Activated naive CD8-positive, alpha-beta T cell treated with anti-CD3 and anti-CD28 coated beads, Interleukin-2, amount 50 U/mL, for 24 hours (primary cell): ENCODE measurements around the gene FLT1.

Experiments used
- ATAC-seq: fragments of 150-1000 bp; cut with Tn5 transposase; one replicate; pipeline ENCODE4 v1.10.0; 2021
- DNase-seq: peaks from one replicate; pipeline ENCODE4 v3.0.0; 2021
- H3K27ac Mint-ChIP-seq: one replicate; pipeline ENCODE4 v1.8.0; 2021; ENCODE audit warnings: mild to moderate bottlenecking, mixed read lengths
- H3K27me3 Mint-ChIP-seq: one replicate; pipeline ENCODE4 v1.8.0; 2021; ENCODE audit warnings: mixed read lengths
- H3K36me3 Mint-ChIP-seq: one replicate; pipeline ENCODE4 v1.8.0; 2021; ENCODE audit warnings: low read depth, mixed read lengths
- H3K4me1 Mint-ChIP-seq: one replicate; pipeline ENCODE4 v1.8.0; 2021; ENCODE audit warnings: mixed read lengths
- H3K4me3 Mint-ChIP-seq: one replicate; pipeline ENCODE4 v1.8.0; 2021; ENCODE audit warnings: mild to moderate bottlenecking, moderate library complexity, mixed read lengths
- H3K9me3 Mint-ChIP-seq: one replicate; pipeline ENCODE4 v1.8.0; 2021; ENCODE audit warnings: mixed read lengths

The FLT1 gene

DNA sequence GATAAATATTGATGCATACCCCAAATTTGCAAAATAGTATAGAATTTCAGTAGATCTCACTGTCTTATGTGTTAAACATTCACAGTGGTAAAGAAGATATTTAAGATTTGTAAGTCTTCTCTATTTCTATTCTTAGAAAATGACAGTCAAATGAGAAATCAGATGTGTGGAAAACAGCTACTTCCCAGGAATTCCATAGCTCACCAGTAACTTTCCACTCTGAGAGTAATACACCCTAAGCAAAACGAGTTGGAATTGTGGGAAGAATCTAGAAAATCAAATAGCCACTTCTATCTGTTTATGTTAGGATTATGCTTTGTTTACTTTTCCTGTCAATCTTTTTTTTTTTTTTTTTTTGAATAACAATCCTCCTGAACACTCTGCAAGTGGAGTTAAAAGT is 69.1 kb downstream of the FLT1 start:
- H3K27ac Mint-ChIP-seq, result no peak overlapping the region

GRCh38 chr13:28424541-28424940 is 70.4 kb downstream of the FLT1 start:
- H3K27me3 Mint-ChIP-seq, result no peaks in the 10 kb centered on the region
- no peak overlapping the region for H3K4me3 Mint-ChIP-seq
- H3K27ac Mint-ChIP-seq, result no peak overlapping the region
- H3K4me1 Mint-ChIP-seq, result peaks cover 19% of the 10 kb centered on the region
- DNase-seq (no peak), ATAC-seq (no peak)
- peaks cover 5% of the 10 kb centered on the region for H3K36me3 Mint-ChIP-seq
- no peaks in the 10 kb centered on the region for H3K9me3 Mint-ChIP-seq

More for the DNA sequence above, 69.1 kb downstream of the FLT1 start:
- H3K4me1 Mint-ChIP-seq, result peaks cover 19% of the 10 kb centered on the region
- no peaks in the 10 kb centered on the region for H3K27me3 Mint-ChIP-seq
- ATAC-seq (no peak), DNase-seq (no peak)
- peaks cover 5% of the 10 kb centered on the region for H3K36me3 Mint-ChIP-seq
- H3K9me3 Mint-ChIP-seq, result no peaks in the 10 kb centered on the region
- no peak overlapping the region for H3K4me3 Mint-ChIP-seq

GRCh38 chr13:28423010-28423409 is 71.9 kb downstream of the FLT1 start:
- Mint-ChIP-seq H3K27ac (peak overlapping the region; percentile 73), H3K27me3 (no peaks in the 10 kb centered on the region), H3K4me1 (peaks cover 19% of the 10 kb centered on the region), H3K4me3 (peak overlapping the region; percentile 40), H3K36me3 (peaks cover 5% of the 10 kb centered on the region), H3K9me3 (no peaks in the 10 kb centered on the region)
- DNase-seq (peak; percentile 46), ATAC-seq (peak; percentile 84)

GRCh38 chr13:28421676-28422410 is 73.1 kb downstream of the FLT1 start:
- Mint-ChIP-seq H3K27me3 (no peaks in the 10 kb centered on the region), H3K27ac (no peak overlapping the region), H3K4me3 (no peak overlapping the region), H3K4me1 (peaks cover 19% of the 10 kb centered on the region), H3K36me3 (peaks cover 5% of the 10 kb centered on the region), H3K9me3 (no peaks in the 10 kb centered on the region)
- DNase-seq, result no peak
- no peak for ATAC-seq

- Mint-ChIP-seq H3K27me3 (no peaks in the 10 kb centered on the region), H3K4me1 (peaks cover 24% of the 10 kb centered on the region)
Measured at GRCh38 chr13:28420704-28421103, 74.2 kb downstream of the FLT1 start.

DNA sequence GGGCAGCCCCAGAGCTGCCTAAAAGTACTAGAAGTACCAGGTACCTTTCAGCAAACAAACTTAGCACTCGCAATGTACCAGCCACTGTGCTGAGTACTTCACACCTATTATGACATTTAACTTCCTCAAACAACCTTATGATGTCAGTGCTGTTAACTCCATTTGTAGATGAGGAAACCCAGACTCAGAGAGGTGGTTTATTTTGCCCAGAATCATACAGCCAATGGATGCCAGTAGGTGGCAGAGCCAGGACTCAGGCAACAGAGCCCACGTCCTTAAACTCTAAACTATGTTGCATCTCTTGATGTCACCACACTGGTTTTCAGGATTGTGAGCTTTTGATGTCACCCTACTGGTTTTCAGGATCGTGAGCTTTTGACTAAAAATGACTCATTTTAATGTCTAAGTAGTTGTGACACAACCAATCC is 78.9 kb downstream of the FLT1 start:
- Mint-ChIP-seq H3K36me3 (no peaks in the 10 kb centered on the region), H3K27me3 (no peaks in the 10 kb centered on the region), H3K9me3 (no peaks in the 10 kb centered on the region), H3K4me3 (no peak overlapping the region), H3K4me1 (peaks cover 7% of the 10 kb centered on the region), H3K27ac (no peak overlapping the region)
- DNase-seq (no peak), ATAC-seq (peak; percentile 24)

More at GRCh38 chr13:28420704-28421103, 74.2 kb downstream of the FLT1 start:
- Mint-ChIP-seq H3K9me3 (no peaks in the 10 kb centered on the region), H3K27ac (no peak overlapping the region), H3K36me3 (peaks cover under 1% of the 10 kb centered on the region), H3K4me3 (no peak overlapping the region)
- ATAC-seq (no peak), DNase-seq (no peak)

DNA sequence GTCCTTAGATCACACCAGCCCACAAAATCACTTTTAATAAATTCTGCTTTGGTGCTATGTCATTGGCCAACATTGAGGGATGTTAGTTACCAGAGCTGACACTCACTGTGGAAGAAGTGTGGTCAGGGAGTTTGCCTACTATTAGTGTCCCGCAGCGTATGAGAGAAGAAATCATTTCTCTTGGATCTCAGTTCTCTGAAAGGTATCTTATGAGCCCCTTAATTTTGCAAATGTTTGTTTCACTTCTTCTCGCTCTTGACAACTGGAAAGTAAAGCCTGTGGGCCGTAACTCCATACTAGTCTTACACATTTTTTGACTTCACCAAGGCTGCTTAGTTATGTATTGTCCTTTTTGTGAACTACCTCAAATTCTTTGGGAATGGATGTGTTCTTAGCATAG is 80.9 kb downstream of the FLT1 start:
- ATAC-seq (no peak), DNase-seq (no peak)
- H3K4me1 Mint-ChIP-seq, result peaks cover 14% of the 10 kb centered on the region
- H3K9me3 Mint-ChIP-seq, result no peaks in the 10 kb centered on the region
- H3K36me3 Mint-ChIP-seq, result peaks cover 2% of the 10 kb centered on the region
- H3K4me3 Mint-ChIP-seq, result no peak overlapping the region
- peaks cover 2% of the 10 kb centered on the region for H3K27me3 Mint-ChIP-seq
- no peak overlapping the region for H3K27ac Mint-ChIP-seq

DNA sequence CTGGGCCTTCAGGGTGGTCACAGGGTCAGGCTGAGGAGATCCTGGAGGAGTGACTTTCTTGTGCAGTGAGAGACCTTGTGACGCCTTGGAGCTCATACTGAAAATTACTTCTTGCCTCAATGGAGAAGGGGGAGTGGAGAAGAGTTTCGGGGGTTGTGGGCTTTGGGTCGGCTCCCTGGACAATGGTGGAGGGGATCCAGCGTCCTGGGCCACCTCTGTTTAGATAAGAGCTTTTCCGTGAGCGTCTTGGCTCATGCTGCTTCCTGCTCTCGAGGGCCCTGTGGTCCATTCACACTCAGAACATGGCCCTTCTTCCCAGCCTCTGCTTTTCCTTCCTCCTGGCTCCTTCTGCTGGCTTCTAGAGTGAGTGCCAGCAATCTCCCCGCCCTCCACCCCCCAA is 81.9 kb downstream of the FLT1 start:
- peaks cover 2% of the 10 kb centered on the region for H3K36me3 Mint-ChIP-seq
- H3K9me3 Mint-ChIP-seq, result no peaks in the 10 kb centered on the region
- H3K27ac Mint-ChIP-seq, result no peak overlapping the region
- H3K4me1 Mint-ChIP-seq, result peaks cover 24% of the 10 kb centered on the region
- peaks cover 2% of the 10 kb centered on the region for H3K27me3 Mint-ChIP-seq
- H3K4me3 Mint-ChIP-seq, result no peak overlapping the region
- DNase-seq, result no peak
- ATAC-seq, result no peak

DNA sequence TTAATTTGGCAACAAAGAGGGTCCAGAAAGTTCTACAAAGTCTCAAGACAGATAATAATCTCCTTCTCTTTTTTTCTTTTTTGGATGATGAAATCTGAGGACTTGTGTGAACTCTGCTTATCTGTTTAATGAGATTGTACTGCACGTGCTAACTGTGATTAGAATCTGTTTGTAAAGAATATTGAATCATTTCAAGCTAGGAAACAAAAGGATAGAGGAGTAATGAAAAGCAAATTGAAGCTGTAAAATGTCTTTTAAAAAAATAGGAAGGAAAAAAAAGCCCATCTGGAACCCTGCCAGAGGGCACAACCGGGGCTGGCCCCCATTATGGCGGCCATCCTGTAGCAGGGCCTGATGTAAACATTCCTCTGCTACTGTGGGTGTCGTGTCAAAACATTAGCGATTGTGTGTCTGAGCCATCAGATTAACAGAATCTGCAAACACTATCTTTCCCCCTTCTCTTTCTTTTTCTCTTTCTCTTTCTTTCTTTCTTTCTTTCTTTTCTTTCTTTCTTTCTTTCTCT is 83.0 kb downstream of the FLT1 start:
- Mint-ChIP-seq H3K36me3 (peaks cover 2% of the 10 kb centered on the region), H3K4me1 (peaks cover 26% of the 10 kb centered on the region), H3K9me3 (no peaks in the 10 kb centered on the region), H3K27ac (no peak overlapping the region), H3K4me3 (no peak overlapping the region), H3K27me3 (peaks cover 2% of the 10 kb centered on the region)
- DNase-seq, result no peak
- ATAC-seq, result no peak

- ATAC-seq, result no peak
- Mint-ChIP-seq H3K4me1 (peaks cover 19% of the 10 kb centered on the region), H3K27me3 (peaks cover 2% of the 10 kb centered on the region), H3K4me3 (no peak overlapping the region), H3K36me3 (peaks cover 2% of the 10 kb centered on the region), H3K9me3 (no peaks in the 10 kb centered on the region), H3K27ac (no peak overlapping the region)
- no peak for DNase-seq
Measured at GRCh38 chr13:28410096-28410495, 84.8 kb downstream of the FLT1 start.

DNA sequence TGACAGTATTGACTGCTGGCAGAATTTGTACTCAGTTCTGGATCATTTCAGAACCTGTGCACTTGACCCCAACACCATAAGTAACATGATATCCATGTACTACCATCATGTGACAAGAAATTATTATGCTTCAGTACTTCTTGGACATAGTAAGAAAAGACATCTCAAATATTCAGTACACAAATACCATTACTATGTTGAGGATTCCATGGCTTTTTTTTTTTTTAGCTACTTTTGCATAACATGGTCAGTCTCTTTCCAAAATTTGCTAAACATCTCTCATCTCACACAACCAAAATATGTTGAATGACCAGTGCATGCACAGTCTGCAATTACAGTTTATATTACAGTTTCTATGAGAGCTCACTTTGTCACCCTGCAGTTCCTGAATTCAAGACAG is 85.3 kb downstream of the FLT1 start:
- no peak overlapping the region for H3K4me3 Mint-ChIP-seq
- ATAC-seq, result no peak

DNA sequence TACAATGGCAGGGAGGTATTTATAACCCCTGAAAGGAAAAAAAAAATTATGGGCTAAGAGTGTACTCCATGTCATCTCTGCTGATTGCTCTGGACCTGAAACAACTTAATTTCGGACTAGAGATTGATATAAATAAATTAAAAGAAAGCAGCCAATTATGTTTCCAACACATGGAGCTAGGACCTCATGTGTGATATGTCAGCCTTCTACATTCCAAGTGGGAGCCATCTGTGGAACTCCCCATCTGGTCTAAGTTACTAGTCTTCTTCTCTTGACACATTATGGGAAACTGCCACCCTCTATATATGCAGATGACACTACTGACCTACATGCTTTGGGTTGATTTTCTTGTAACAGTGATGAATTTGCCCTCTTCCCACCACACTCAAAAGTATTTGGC is 86.1 kb downstream of the FLT1 start:
- no peak for DNase-seq
- H3K4me3 Mint-ChIP-seq, result no peak overlapping the region
- no peak overlapping the region for H3K27ac Mint-ChIP-seq
- no peak for ATAC-seq
- peaks cover 2% of the 10 kb centered on the region for H3K36me3 Mint-ChIP-seq
- H3K4me1 Mint-ChIP-seq, result peaks cover 19% of the 10 kb centered on the region
- H3K9me3 Mint-ChIP-seq, result no peaks in the 10 kb centered on the region
- H3K27me3 Mint-ChIP-seq, result peaks cover 2% of the 10 kb centered on the region

More for the DNA sequence above, 85.3 kb downstream of the FLT1 start:
- DNase-seq, result no peak
- no peaks in the 10 kb centered on the region for H3K9me3 Mint-ChIP-seq
- H3K4me1 Mint-ChIP-seq, result peaks cover 19% of the 10 kb centered on the region
- H3K27ac Mint-ChIP-seq, result no peak overlapping the region
- H3K27me3 Mint-ChIP-seq, result peaks cover 2% of the 10 kb centered on the region
- H3K36me3 Mint-ChIP-seq, result peaks cover 2% of the 10 kb centered on the region

- no peaks in the 10 kb centered on the region for H3K9me3 Mint-ChIP-seq
- ATAC-seq, result no peak
- H3K27ac Mint-ChIP-seq, result no peak overlapping the region
- peaks cover 2% of the 10 kb centered on the region for H3K36me3 Mint-ChIP-seq
- H3K4me1 Mint-ChIP-seq, result peaks cover 19% of the 10 kb centered on the region
- H3K4me3 Mint-ChIP-seq, result peak overlapping the region; percentile 22
- DNase-seq, result no peak
- H3K27me3 Mint-ChIP-seq, result peaks cover 2% of the 10 kb centered on the region
Measured at GRCh38 chr13:28408235-28408848, 86.6 kb downstream of the FLT1 start.

DNA sequence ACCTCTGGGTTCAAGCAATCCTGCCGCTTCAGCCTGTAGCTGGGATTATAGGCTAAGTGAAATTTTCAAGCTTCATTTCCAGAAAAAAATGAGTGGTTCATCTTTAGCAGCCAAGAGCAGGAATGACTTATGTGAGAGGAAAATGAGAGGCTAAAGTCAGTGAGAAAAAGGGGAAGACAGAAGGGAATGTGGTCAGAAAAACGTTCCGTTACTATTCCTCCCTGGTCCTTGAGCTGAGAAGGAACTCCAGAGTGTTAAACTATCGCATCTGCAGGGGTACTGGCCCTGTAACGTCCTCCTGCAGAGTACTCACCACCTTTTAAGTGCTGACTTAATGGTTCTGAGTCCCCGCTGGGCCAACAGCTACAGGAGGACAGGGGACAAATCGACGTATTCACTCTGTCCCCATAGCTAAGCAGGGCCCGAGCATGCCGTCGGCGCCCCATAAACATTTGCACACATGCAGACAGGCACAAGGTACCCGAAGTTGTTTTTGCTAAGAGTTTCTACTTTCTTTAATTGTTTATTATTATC is 88.1 kb downstream of the FLT1 start:
- peaks cover 2% of the 10 kb centered on the region for H3K27me3 Mint-ChIP-seq
- no peak overlapping the region for H3K4me3 Mint-ChIP-seq
- no peak overlapping the region for H3K27ac Mint-ChIP-seq
- H3K4me1 Mint-ChIP-seq, result peaks cover 21% of the 10 kb centered on the region
- DNase-seq (no peak), ATAC-seq (no peak)
- H3K9me3 Mint-ChIP-seq, result no peaks in the 10 kb centered on the region
- peaks cover 2% of the 10 kb centered on the region for H3K36me3 Mint-ChIP-seq

DNA sequence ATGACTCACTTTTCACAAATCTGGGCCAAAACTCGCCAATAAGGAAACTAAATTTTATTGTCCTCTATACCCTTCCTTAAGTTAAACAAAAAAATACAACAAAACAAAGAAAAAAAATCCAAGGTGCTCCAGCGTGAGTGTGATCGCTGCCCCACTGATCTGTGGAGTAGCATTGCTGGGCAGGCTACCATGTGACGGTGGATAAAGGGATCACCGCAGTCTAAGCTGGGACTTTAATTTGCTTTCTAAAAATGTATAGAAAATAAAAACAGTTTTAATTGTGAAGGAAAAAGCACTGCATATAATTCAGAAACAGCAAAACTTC is 92.9 kb downstream of the FLT1 start:
- no peaks in the 10 kb centered on the region for H3K36me3 Mint-ChIP-seq
- H3K9me3 Mint-ChIP-seq, result no peaks in the 10 kb centered on the region
- H3K27me3 Mint-ChIP-seq, result no peaks in the 10 kb centered on the region
- H3K4me1 Mint-ChIP-seq, result peaks cover 8% of the 10 kb centered on the region
- ATAC-seq (no peak), DNase-seq (no peak)
- no peak overlapping the region for H3K27ac Mint-ChIP-seq
- no peak overlapping the region for H3K4me3 Mint-ChIP-seq
